22Rv1 (cell line): ENCODE results near the gene PSMD7.

Source experiments
- ZFX ChIP-seq: fragments of 450-650 bp; IDR thresholded peaks from 2 replicates; pipeline ENCODE4 v1.6.1; 2017; ENCODE audit warnings: antibody characterized with exemption, borderline replicate concordance
- TF ChIP-seq, protein P1 (sequence below): fragments of 450-650 bp; IDR thresholded peaks from 2 replicates; pipeline ENCODE4 v1.5.1; 2017; ENCODE audit warnings: mild to moderate bottlenecking

DNA sequence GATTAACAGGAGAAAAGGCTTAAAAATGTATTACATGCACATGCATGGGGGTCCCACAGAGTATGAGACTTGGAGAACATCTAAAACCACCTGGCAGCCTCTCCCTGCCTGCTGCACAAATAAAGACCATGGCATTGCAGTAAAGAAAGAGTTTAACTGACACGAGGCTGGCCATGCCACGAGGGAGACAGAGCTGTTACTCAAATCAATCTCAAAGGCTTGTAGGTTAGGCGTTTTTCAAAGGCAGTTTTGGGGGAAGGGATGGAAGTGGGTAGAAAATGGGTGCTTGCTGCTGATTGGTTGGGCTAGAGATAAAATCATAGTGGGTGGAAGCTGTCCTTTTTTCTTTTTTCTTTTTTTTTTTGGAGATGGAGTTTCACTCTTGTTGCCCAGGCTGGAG, 17.3 kb upstream of the PSMD7 start:
- TF ChIP-seq, protein P1, sequence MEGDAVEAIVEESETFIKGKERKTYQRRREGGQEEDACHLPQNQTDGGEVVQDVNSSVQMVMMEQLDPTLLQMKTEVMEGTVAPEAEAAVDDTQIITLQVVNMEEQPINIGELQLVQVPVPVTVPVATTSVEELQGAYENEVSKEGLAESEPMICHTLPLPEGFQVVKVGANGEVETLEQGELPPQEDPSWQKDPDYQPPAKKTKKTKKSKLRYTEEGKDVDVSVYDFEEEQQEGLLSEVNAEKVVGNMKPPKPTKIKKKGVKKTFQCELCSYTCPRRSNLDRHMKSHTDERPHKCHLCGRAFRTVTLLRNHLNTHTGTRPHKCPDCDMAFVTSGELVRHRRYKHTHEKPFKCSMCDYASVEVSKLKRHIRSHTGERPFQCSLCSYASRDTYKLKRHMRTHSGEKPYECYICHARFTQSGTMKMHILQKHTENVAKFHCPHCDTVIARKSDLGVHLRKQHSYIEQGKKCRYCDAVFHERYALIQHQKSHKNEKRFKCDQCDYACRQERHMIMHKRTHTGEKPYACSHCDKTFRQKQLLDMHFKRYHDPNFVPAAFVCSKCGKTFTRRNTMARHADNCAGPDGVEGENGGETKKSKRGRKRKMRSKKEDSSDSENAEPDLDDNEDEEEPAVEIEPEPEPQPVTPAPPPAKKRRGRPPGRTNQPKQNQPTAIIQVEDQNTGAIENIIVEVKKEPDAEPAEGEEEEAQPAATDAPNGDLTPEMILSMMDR: no peak
- TF ChIP-seq ZFX: no peak
